Right lobe of liver (tissue), 4 donors: ENCODE measurements around the gene MEGF9.

Experiments
- POLR2A ChIP-seq: fragments of 450-650 bp; IDR thresholded peaks from one replicate; pipeline ENCODE4 v1.6.1; 2017; ENCODE audit warnings: antibody characterized with exemption, mild to moderate bottlenecking
- TF ChIP-seq, protein P1 (sequence below), 4 donors: fragments of 200-600 bp in 3 of 4; fragments of 450-650 bp in 1 of 4; IDR thresholded peaks; one replicate each; pipeline versions ENCODE4 v1.5.1 to v1.8.0; 2016 to 2022; ENCODE audit warnings: antibody characterized with exemption in 4 of 4, mild to moderate bottlenecking in 2 of 4
- donor health status: DM: no; HTN: no; CAD: no.
- donor health status: DM: no; HTN: no; CAD: no.
- donor health status: DM: no; HTN: yes; CAD: no.

DNA sequence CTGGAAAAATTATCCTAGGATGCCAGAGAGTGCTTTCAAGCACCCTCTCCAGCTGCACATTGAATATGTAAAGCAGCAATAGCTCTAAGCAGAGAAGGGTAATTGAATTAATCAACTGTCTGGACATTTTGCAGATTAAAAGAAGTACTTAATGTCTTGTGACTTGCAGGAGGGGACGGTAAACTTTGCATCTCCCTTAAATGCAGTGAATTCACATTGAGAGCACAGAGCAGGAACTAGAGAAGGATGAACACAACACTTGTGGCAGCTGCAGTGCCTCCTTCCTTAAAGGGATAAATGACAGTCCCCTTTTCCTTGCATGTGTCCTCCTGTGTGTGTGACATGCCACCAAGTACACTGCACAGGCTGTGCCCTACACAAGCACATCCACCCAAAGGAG is 126.9 kb downstream of the MEGF9 start:
- TF ChIP-seq, protein P1, sequence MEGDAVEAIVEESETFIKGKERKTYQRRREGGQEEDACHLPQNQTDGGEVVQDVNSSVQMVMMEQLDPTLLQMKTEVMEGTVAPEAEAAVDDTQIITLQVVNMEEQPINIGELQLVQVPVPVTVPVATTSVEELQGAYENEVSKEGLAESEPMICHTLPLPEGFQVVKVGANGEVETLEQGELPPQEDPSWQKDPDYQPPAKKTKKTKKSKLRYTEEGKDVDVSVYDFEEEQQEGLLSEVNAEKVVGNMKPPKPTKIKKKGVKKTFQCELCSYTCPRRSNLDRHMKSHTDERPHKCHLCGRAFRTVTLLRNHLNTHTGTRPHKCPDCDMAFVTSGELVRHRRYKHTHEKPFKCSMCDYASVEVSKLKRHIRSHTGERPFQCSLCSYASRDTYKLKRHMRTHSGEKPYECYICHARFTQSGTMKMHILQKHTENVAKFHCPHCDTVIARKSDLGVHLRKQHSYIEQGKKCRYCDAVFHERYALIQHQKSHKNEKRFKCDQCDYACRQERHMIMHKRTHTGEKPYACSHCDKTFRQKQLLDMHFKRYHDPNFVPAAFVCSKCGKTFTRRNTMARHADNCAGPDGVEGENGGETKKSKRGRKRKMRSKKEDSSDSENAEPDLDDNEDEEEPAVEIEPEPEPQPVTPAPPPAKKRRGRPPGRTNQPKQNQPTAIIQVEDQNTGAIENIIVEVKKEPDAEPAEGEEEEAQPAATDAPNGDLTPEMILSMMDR (IDR thresholded peaks at IDR 0.05): no peak
- no peak for TF ChIP-seq POLR2A
